Transverse colon (tissue), 4 donors: ENCODE measurements around the gene B4GALNT4. TPM values are rescaled to one million over a fixed set of nuclear protein-coding genes. Genes with fewer than 3 reads are reported as not detected.

Experiments used
- DNase-seq: peaks from one replicate; pipeline ENCODE4 v3.0.0-alpha.2; 2019
- H3K27ac ChIP-seq, 4 donors: fragments of 200-600 bp; sonication (generic); 2 replicates each; pipeline ENCODE4 v1.5.1; 2016 to 2018; ENCODE audit warnings: inconsistent platforms in 4 of 4
- H3K27me3 ChIP-seq: fragments of 200-600 bp; sonication (generic); 2 replicates; pipeline ENCODE4 v1.5.1; 2017; ENCODE audit warnings: inconsistent platforms
- H3K36me3 ChIP-seq, 4 donors: fragments of 200-600 bp; sonication (generic); 2 replicates each; pipeline ENCODE4 v1.5.1; 2017 to 2019; ENCODE audit warnings: inconsistent platforms in 4 of 4
- H3K4me1 ChIP-seq, 4 donors: fragments of 200-600 bp; sonication (generic); 2 replicates each; pipeline ENCODE4 v1.5.1; 2017 to 2020; ENCODE audit warnings: inconsistent platforms in 4 of 4
- H3K4me3 ChIP-seq, 4 donors: fragments of 200-600 bp; sonication (generic); 1 replicate in 1 of 4; 2 replicates in 3 of 4; pipeline versions ENCODE4 v1.5.1 to v1.6.1; 2017 to 2019; ENCODE audit warnings: inconsistent platforms in 4 of 4
- H3K9me3 ChIP-seq, 2 donors: fragments of 200-600 bp; sonication (generic); 2 replicates each; pipeline ENCODE4 v1.5.1; 2017 to 2019; ENCODE audit warnings: inconsistent platforms in 2 of 2
- EP300 ChIP-seq: sonication (generic); formaldehyde crosslinking; IDR thresholded peaks from one replicate; pipeline ENCODE4 v1.6.1; 2017; ENCODE audit warnings: antibody characterized with exemption, low read depth
- POLR2A ChIP-seq: fragments of 450-650 bp; IDR thresholded peaks from one replicate; pipeline ENCODE4 v1.6.1; 2016; ENCODE audit warnings: antibody characterized with exemption, mild to moderate bottlenecking, moderate library complexity
- POLR2AphosphoS5 ChIP-seq, 3 donors: sonication (generic); formaldehyde crosslinking; IDR thresholded peaks; one replicate each; pipeline ENCODE4 v1.6.1; 2016; ENCODE audit warnings: antibody characterized with exemption in 3 of 3
- WGBS, 2 donors: methylation state at CpG; one replicate each; pipeline ENCODE4 v1.1.5; 2018; ENCODE audit warnings: low coverage in 1 of 2; 5-methylcytosine and 5-hydroxymethylcytosine counted together
- in situ Hi-C, 4 donors: fragments of 200-750 bp; cut with MboI; loops; one replicate each; pipeline versions ENCODE4 v1.15.0 to v1.15.1; 2017; ENCODE audit warnings: low sequenced_read_pairs in 3 of 4, low pct_ligation_motif_present in 1 of 4, low pct_unique_long_range_greater_than_20kb in 1 of 4
- intact Hi-C: fragments of 100-400 bp; cut with DNase I; formaldehyde crosslinking; loops from one replicate; pipeline ENCODE4 v1.15.1; 2023; ENCODE audit warnings: low total_unique reads
- total RNA-seq, 4 donors: library from RNA; depleted of rRNA; stranded (reverse); fragments of >200 nt; gene quantifications; one replicate each; pipeline ENCODE4 v1.1.0, GENCODE V29; 2016
- TF ChIP-seq, protein P1 (sequence below), 5 experiments: fragments of 200-600 bp in 3 of 5; fragments of 450-650 bp in 2 of 5; sonication (generic) in 3 of 5; IDR thresholded peaks; 1 replicate in 2 of 5; 2 replicates in 3 of 5; pipeline ENCODE4 v1.5.1; 2016 to 2017; ENCODE audit warnings: antibody characterized with exemption in 5 of 5, inconsistent platforms in 3 of 5, mild to moderate bottlenecking in 2 of 5, moderate library complexity in 1 of 5

B4GALNT4 gene
- total RNA-seq, 4 donors from 2014 or later = 0.82 to 3.0 (median 1.3) TPM; not detected in 1

GRCh38 chr11:405323-405953 is 36.1 kb downstream of the B4GALNT4 start:
- DNase-seq = no peak
- peaks cover 8 to 22% (median 17%) of the 10 kb centered on the region in 4 donors for H3K4me1 ChIP-seq
- TF ChIP-seq POLR2AphosphoS5 (IDR thresholded peaks at IDR 0.05) = no peak
- TF ChIP-seq POLR2A = no peak
- TF ChIP-seq EP300 = no peak
- TF ChIP-seq, protein P1, sequence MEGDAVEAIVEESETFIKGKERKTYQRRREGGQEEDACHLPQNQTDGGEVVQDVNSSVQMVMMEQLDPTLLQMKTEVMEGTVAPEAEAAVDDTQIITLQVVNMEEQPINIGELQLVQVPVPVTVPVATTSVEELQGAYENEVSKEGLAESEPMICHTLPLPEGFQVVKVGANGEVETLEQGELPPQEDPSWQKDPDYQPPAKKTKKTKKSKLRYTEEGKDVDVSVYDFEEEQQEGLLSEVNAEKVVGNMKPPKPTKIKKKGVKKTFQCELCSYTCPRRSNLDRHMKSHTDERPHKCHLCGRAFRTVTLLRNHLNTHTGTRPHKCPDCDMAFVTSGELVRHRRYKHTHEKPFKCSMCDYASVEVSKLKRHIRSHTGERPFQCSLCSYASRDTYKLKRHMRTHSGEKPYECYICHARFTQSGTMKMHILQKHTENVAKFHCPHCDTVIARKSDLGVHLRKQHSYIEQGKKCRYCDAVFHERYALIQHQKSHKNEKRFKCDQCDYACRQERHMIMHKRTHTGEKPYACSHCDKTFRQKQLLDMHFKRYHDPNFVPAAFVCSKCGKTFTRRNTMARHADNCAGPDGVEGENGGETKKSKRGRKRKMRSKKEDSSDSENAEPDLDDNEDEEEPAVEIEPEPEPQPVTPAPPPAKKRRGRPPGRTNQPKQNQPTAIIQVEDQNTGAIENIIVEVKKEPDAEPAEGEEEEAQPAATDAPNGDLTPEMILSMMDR (IDR thresholded peaks at IDR 0.05) = no peak
- no peaks in the 10 kb centered on the region for H3K9me3 ChIP-seq
- peaks cover 3% of the 10 kb centered on the region for H3K27me3 ChIP-seq
- no peaks in the 10 kb centered on the region for H3K36me3 ChIP-seq
- H3K27ac ChIP-seq = peak overlapping the region in 3 of 4 donors; percentile 10 to 87 (median 78)
- H3K4me3 ChIP-seq = peak overlapping the region in 1 of 4 donors; percentile 55
- intact Hi-C loops (loop anchor here (10.0 kb wide), 1 partner anchor 99 kb away; the partner anchor contains the start of gene RNH1), in situ Hi-C loops (loop anchor here in 1 of 4 donors (10.0 kb wide), 1 partner anchor 49 kb away; the partner anchor contains the start of gene PTDSS2)
- WGBS, 2 donors = 58 to 63% methylated on average over 7 to 17 of the region's 17 CpGs

- Histone ChIP-seq H3K27ac (peak overlapping the region; percentile 78 to 88 (median 86)), H3K36me3 (no peaks in the 10 kb centered on the region), H3K9me3 (no peaks in the 10 kb centered on the region), H3K27me3 (peaks cover 3% of the 10 kb centered on the region), H3K4me1 (peaks cover 8 to 22% (median 17%) of the 10 kb centered on the region in 4 donors), H3K4me3 (peak overlapping the region; percentile 45 to 55 (median 48))
- no peak for DNase-seq
- intact Hi-C loops (loop anchor here (10.0 kb wide), 1 partner anchor 99 kb away; the partner anchor contains the start of gene RNH1), in situ Hi-C loops (loop anchor here in 1 of 4 donors (10.0 kb wide), 1 partner anchor 49 kb away; the partner anchor contains the start of gene PTDSS2)
- WGBS, 2 donors = 66% methylated on average over 35 of the region's 47 CpGs; no CpG with 5 or more reads in 1 of the 2 donors
- TF ChIP-seq POLR2A (no peak), POLR2AphosphoS5 (IDR thresholded peaks at IDR 0.05) (peak in 1 of 3 donors; percentile 6)
Observed at GRCh38 chr11:405954-406795, 36.9 kb downstream of the B4GALNT4 start.

- TF ChIP-seq POLR2A = peak; percentile 35
- TF ChIP-seq EP300 = no peak
- peak in 2 of 3 donors; percentile 55 to 66 for TF ChIP-seq POLR2AphosphoS5 (IDR thresholded peaks at IDR 0.05)
- TF ChIP-seq, protein P1 (IDR thresholded peaks at IDR 0.05) = peak in 4 of 5 experiments; percentile 8 to 53 (median 20)
- DNase-seq = peak; percentile 89
- Histone ChIP-seq H3K27ac (peak overlapping the region; percentile 78 to 88 (median 86)), H3K4me1 (peaks cover 8 to 22% (median 17%) of the 10 kb centered on the region in 4 donors), H3K4me3 (peak overlapping the region; percentile 45 to 55 (median 48)), H3K27me3 (peaks cover 3% of the 10 kb centered on the region), H3K9me3 (no peaks in the 10 kb centered on the region), H3K36me3 (no peaks in the 10 kb centered on the region)
- WGBS, 2 donors = 10% methylated on average over 46 of the region's 91 CpGs; no CpG with 5 or more reads in 1 of the 2 donors
- in situ Hi-C loops = loop anchor here in 1 of 4 donors (10.0 kb wide), 1 partner anchor 48 kb away; the partner anchor contains the start of gene PTDSS2
- intact Hi-C loops = loop anchor here (10.0 kb wide), 1 partner anchor 98 kb away; the partner anchor contains the start of gene RNH1
Observed at GRCh38 chr11:406796-407650, 37.7 kb downstream of the B4GALNT4 start.

DNA sequence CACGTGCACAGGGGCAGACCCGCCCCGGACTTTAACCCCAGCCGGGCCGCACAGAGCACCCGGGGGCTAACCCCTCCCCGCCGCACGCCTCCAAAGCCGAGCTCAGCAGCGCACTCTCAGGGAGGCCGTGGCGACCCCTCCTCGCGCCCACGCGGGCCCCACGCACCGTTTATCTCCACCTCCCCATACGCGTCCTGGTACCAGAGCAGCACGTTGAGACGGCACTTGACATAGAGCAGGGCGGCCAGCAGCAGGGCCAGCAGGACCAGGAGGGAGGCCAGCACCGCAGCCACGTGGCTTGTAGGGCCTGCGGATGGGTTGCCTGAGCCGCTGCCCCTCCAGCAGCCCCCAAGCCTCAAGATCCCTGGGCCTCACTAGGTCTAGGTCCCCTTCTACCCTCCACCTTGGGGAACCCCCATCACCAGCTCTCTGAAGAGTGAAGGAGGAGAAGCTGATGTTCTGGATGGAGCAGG is 38.4 kb downstream of the B4GALNT4 start:
- intact Hi-C loops (loop anchor here (10.0 kb wide), 1 partner anchor 97 kb away; the partner anchor contains the start of gene RNH1), in situ Hi-C loops (loop anchor here in 1 of 4 donors (10.0 kb wide), 1 partner anchor 47 kb away; the partner anchor contains the start of gene PTDSS2)
- DNase-seq = no peak
- Histone ChIP-seq H3K4me3 (peak overlapping the region in 1 of 4 donors; percentile 16), H3K4me1 (peaks cover 8 to 22% (median 17%) of the 10 kb centered on the region in 4 donors), H3K27me3 (peaks cover 3% of the 10 kb centered on the region), H3K27ac (peak overlapping the region; percentile 59 to 65 (median 62)), H3K36me3 (no peaks in the 10 kb centered on the region), H3K9me3 (no peaks in the 10 kb centered on the region)
- WGBS, 2 donors = 74% methylated on average over 27 of the region's 28 CpGs; no CpG with 5 or more reads in 1 of the 2 donors
- TF ChIP-seq, protein P1 (IDR thresholded peaks at IDR 0.05) = no peak
- TF ChIP-seq POLR2AphosphoS5 (IDR thresholded peaks at IDR 0.05) = peak in 1 of 3 donors; percentile 6
